ENCODE measurements around the gene KCTD20. TPM values are rescaled to one million over a fixed set of nuclear protein-coding genes. Genes with fewer than 3 reads are reported as not detected.
A peak's percentile ranks its signal among the peaks of the same experiment; 100 is the strongest.

Gene KCTD20
- total and polyA plus RNA-seq, 2 of the 13 experiments (the other 11 are each of a cell fraction or from before 2014, with no cell fraction given): 52.7 to 67.1 TPM

DNA sequence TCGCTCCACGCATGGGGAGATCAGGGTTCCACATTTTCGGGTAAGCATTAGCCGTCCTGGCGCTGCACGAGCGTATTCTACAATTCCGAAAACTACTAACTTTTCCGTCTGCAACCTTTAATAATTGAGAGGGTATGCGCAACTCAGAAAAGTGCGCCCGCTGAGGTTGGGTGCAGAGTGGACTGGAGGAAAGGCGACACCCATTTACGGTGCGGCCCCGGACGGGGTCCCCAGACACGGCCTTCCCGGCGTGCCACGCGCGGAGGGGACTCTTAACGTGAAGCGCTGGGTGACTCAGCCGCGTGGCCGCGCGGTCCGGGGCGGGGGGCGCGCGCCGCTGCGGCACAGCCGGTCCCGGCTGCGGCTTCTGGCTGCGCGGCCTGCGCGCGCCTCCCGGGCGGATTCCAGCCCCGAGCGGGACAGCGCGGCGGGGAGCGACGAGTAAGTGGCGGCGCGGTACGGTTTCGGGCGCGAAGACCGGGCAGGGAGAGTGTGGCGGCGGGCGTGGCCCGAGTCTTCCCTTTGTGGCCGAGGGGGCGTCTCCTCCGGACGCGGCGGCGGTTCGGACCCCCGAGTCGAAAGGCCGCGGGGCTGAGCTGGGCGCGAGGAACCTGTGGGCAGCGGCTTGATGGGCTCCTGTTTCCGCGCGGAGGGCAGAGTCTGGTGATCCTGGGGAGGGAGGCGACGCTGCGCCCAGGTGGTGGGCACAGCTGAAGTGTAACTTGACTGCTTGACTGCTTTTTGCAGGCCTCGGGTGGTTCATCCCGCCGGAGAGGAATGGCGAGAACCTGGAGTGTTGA is at the start of gene KCTD20, which contains the start of gene PXT1 (continued):
- TF ChIP-seq ZHX2 (IDR thresholded peaks at IDR 0.05; ENCODE audit: low read depth) (no peak), ZHX2 (CRISPR knock-in tag; IDR thresholded peaks at IDR 0.05; ENCODE audit: borderline replicate concordance) (peak; percentile 25; the same call in 1 of the 2 replicates), HDAC6 (IDR thresholded peaks at IDR 0.05; ENCODE audit: low read depth, low read length) (no peak), CCAR2 (optimal IDR thresholded peaks at IDR 0.05; ENCODE audit: low read depth, low read length) (no peak), ZNF740 (CRISPR knock-in tag; IDR thresholded peaks at IDR 0.05) (no peak), ZNF382 (CRISPR knock-in tag; IDR thresholded peaks at IDR 0.05; ENCODE audit: borderline replicate concordance) (no peak), PITX1 (CRISPR knock-in tag; IDR thresholded peaks at IDR 0.05) (peak; percentile 47; the same call in 1 of the 2 replicates), MYNN (CRISPR knock-in tag; IDR thresholded peaks at IDR 0.05; ENCODE audit: low read depth) (peak; percentile 100), ZNF121 (CRISPR knock-in tag; IDR thresholded peaks at IDR 0.05) (peak; percentile 72; the same call in 1 of the 2 replicates), NAIF1 (CRISPR knock-in tag; IDR thresholded peaks at IDR 0.05; ENCODE audit: borderline replicate concordance) (peak; percentile 74; the same call in 1 of the 2 replicates), CSRNP2 (CRISPR knock-in tag; conservative IDR thresholded peaks at IDR 0.05; ENCODE audit: low read depth) (no peak), ZNF33A (CRISPR knock-in tag; IDR thresholded peaks at IDR 0.05; ENCODE audit: borderline replicate concordance) (no peak), ZNF570 (CRISPR knock-in tag; IDR thresholded peaks at IDR 0.05; ENCODE audit: borderline replicate concordance) (no peak; the same call in 1 of the 2 replicates), CHD2 (IDR thresholded peaks at IDR 0.05; ENCODE audit: low read depth, low read length) (0 out of 2 replicates have a peak, but pooled peaks have one; percentile 35), SAFB2 (CRISPR knock-in tag; IDR thresholded peaks at IDR 0.05; ENCODE audit: borderline replicate concordance, low read depth) (peak; percentile 98; the same call in 1 of the 2 replicates), AGO1 (IDR thresholded peaks at IDR 0.05; ENCODE audit: low read depth, low read length, poor library complexity, severe bottlenecking) (peak; percentile 37), LCORL (IDR thresholded peaks at IDR 0.05) (no peak), LCORL (CRISPR knock-in tag; IDR thresholded peaks at IDR 0.05) (no peak), DMAP1 (CRISPR knock-in tag; IDR thresholded peaks at IDR 0.05) (peak; percentile 95), ZSCAN30 (CRISPR knock-in tag; IDR thresholded peaks at IDR 0.05) (peak; percentile 2; the same call in 1 of the 2 replicates)
- TF ChIP-seq, protein P1, sequence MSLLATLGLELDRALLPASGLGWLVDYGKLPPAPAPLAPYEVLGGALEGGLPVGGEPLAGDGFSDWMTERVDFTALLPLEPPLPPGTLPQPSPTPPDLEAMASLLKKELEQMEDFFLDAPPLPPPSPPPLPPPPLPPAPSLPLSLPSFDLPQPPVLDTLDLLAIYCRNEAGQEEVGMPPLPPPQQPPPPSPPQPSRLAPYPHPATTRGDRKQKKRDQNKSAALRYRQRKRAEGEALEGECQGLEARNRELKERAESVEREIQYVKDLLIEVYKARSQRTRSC (CRISPR knock-in tag; IDR thresholded peaks at IDR 0.05; ENCODE audit: low read depth): no peak; the same call in 1 of the 2 replicates

Data from HepG2 (cell line).